ENCODE measurements around the gene NELL1. TPM values are rescaled to one million over a fixed set of nuclear protein-coding genes. Genes with fewer than 3 reads are reported as not detected.

NELL1 gene
- total RNA-seq, 1 experiment from 2014 or later: not detected

DNA sequence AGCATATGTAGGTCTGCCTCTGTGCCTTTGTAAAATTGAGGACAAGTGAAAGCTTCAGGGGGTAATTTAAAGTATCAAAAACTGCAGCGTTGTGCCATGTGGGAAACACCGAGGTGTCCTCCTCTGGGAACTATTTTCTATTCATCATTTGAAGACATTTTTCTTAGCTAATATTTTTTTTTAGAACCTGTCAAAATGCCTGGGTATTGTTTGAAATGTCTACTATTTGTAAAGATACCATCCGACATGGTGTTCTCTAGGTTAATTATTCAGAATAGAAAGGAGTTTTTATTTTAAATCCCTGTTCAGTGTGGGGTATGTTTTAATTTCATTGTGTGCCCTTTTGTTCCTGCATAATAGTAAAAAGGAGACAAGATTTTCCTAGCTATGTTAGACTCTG is 490.8 kb downstream of the NELL1 start:
- no TSS peak for BruUV-seq (replicated peaks)
- CTCF ChIA-PET: no interaction called here
- no peak for ATAC-seq

DNA sequence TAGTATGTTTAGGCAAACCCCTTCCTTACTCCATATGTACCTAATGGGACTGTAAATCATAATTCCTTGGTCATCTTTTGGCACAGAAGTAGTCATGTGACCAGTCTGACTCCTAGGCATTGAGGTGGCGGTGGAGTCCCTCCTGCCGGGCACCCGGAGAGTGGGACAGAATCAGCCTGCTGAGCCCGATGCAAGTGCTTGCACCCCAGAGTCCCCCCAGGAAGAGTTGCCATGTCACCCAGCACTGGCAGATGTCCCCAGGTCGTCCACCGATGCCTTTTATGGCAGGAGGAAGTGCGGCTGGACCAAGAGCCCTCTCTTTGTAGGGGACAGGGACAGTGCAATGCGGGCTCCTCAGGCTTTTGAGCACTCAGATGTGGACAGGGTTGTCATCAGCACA is 500.3 kb downstream of the NELL1 start:
- no peaks in the 10 kb centered on the region for H3K36me3 ChIP-seq (ENCODE audit: low read depth, low read length)
- intact Hi-C loops (cut with micrococcal nuclease): no loop called here
- ATAC-seq: no peak
- DNase-seq: no peak
- no peaks in the 10 kb centered on the region for H3K9me2 ChIP-seq (replicated peaks; ENCODE audit: low read length)
- no peaks in the 10 kb centered on the region for H3K27me3 ChIP-seq (ENCODE audit: low read length)
- no peak overlapping the region for H3K4me2 ChIP-seq (ENCODE audit: low read length)
- no peak overlapping the region for H3K9ac ChIP-seq (ENCODE audit: low read length)
- H3K9me3 ChIP-seq (ENCODE audit: low read length): peaks cover 4% of the 10 kb centered on the region; the same call in 1 of the 2 replicates
- no peak overlapping the region for H2AFZ ChIP-seq (ENCODE audit: low read length)
- CTCF ChIA-PET: no interaction called here
- no peaks in the 10 kb centered on the region for H3K79me2 ChIP-seq (ENCODE audit: low read length)
- H3K27ac ChIP-seq (ENCODE audit: low read length): no peak overlapping the region
- no peaks in the 10 kb centered on the region for H4K20me1 ChIP-seq (ENCODE audit: low read length)
- BruUV-seq (replicated peaks): no TSS peak
- H3K4me1 ChIP-seq (ENCODE audit: insufficient read depth, low read length): no peaks in the 10 kb centered on the region
- POLR2A ChIA-PET (ENCODE audit: unreplicated experiment): no interaction called here
- H3K4me3 ChIP-seq (ENCODE audit: low read length): no peak overlapping the region
- no peaks in the 10 kb centered on the region for H3F3A ChIP-seq (ENCODE audit: low read length, unreplicated experiment)
- TF ChIP-seq, protein P1, sequence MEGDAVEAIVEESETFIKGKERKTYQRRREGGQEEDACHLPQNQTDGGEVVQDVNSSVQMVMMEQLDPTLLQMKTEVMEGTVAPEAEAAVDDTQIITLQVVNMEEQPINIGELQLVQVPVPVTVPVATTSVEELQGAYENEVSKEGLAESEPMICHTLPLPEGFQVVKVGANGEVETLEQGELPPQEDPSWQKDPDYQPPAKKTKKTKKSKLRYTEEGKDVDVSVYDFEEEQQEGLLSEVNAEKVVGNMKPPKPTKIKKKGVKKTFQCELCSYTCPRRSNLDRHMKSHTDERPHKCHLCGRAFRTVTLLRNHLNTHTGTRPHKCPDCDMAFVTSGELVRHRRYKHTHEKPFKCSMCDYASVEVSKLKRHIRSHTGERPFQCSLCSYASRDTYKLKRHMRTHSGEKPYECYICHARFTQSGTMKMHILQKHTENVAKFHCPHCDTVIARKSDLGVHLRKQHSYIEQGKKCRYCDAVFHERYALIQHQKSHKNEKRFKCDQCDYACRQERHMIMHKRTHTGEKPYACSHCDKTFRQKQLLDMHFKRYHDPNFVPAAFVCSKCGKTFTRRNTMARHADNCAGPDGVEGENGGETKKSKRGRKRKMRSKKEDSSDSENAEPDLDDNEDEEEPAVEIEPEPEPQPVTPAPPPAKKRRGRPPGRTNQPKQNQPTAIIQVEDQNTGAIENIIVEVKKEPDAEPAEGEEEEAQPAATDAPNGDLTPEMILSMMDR (conservative IDR thresholded peaks at IDR 0.05; ENCODE audit: low read depth, low read length): no peak

More for the DNA sequence above, 490.8 kb downstream of the NELL1 start:
- TF ChIP-seq EZH2 (IDR thresholded peaks at IDR 0.05; ENCODE audit: low read length, unreplicated experiment): no peak
- TF ChIP-seq, protein P1 (conservative IDR thresholded peaks at IDR 0.05; ENCODE audit: low read depth, low read length): no peak
- TF ChIP-seq EZH2phosphoT487 (IDR thresholded peaks at IDR 0.05; ENCODE audit: borderline replicate concordance, low read length): no peak
- POLR2A ChIA-PET (ENCODE audit: unreplicated experiment): no interaction called here
- Histone ChIP-seq H3K9ac (ENCODE audit: low read length) (no peak overlapping the region), H3K9me2 (replicated peaks; ENCODE audit: low read length) (no peaks in the 10 kb centered on the region), H3K4me3 (ENCODE audit: low read length) (no peak overlapping the region), H3K9me3 (ENCODE audit: low read length) (0 out of 2 replicates have a peak, but pooled peaks cover 4% of the 10 kb centered on the region), H2AFZ (ENCODE audit: low read length) (no peak overlapping the region), H3K4me2 (ENCODE audit: low read length) (no peak overlapping the region), H3F3A (ENCODE audit: low read length, unreplicated experiment) (no peaks in the 10 kb centered on the region), H3K27me3 (ENCODE audit: low read length) (no peaks in the 10 kb centered on the region), H3K79me2 (ENCODE audit: low read length) (no peaks in the 10 kb centered on the region), H3K4me1 (ENCODE audit: insufficient read depth, low read length) (no peaks in the 10 kb centered on the region), H3K27ac (ENCODE audit: low read length) (no peak overlapping the region), H4K20me1 (ENCODE audit: low read length) (no peaks in the 10 kb centered on the region), H3K36me3 (ENCODE audit: low read depth, low read length) (no peaks in the 10 kb centered on the region)
- no peak for DNase-seq
- intact Hi-C loops (cut with micrococcal nuclease): no loop called here

DNA sequence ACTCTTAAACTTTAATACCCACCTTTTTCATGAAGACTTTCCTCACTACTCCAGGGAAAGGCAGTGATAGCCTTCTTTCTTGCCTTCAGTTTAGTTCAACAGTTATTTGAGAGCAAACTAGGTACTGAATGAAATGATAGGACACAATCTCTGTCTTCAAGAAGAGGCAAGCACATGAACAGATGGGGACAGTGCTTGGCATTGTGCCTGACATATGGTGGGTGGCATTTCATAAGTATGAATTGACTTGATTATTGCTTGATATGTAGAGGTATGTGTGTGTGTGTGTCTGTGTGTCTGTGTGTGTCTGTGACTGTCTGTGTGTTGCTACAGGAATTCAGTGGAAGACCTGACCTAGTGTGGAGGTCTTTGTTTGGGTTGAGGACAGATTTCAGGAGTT is 504.1 kb downstream of the NELL1 start:
- H2AFZ ChIP-seq (ENCODE audit: low read length): no peak overlapping the region
- peaks cover 4% of the 10 kb centered on the region; the same call in 1 of the 2 replicates for H3K9me3 ChIP-seq (ENCODE audit: low read length)
- intact Hi-C loops (cut with micrococcal nuclease): no loop called here
- no peaks in the 10 kb centered on the region for H3K9me2 ChIP-seq (replicated peaks; ENCODE audit: low read length)
- no peak overlapping the region for H3K4me3 ChIP-seq (ENCODE audit: low read length)
- H3K36me3 ChIP-seq (ENCODE audit: low read depth, low read length): no peaks in the 10 kb centered on the region
- H3K79me2 ChIP-seq (ENCODE audit: low read length): no peaks in the 10 kb centered on the region
- BruUV-seq (replicated peaks): no TSS peak
- no peaks in the 10 kb centered on the region for H3K4me1 ChIP-seq (ENCODE audit: insufficient read depth, low read length)
- H3F3A ChIP-seq (ENCODE audit: low read length, unreplicated experiment): no peaks in the 10 kb centered on the region
- DNase-seq: no peak
- no peak overlapping the region for H3K4me2 ChIP-seq (ENCODE audit: low read length)
- ChIA-PET CTCF (no interaction called here), POLR2A (ENCODE audit: unreplicated experiment) (no interaction called here)
- no peak overlapping the region for H3K27ac ChIP-seq (ENCODE audit: low read length)
- TF ChIP-seq EZH2phosphoT487 (IDR thresholded peaks at IDR 0.05; ENCODE audit: borderline replicate concordance, low read length) (no peak), EZH2 (IDR thresholded peaks at IDR 0.05; ENCODE audit: low read length, unreplicated experiment) (no peak)
- TF ChIP-seq, protein P1 (conservative IDR thresholded peaks at IDR 0.05; ENCODE audit: low read depth, low read length): no peak
- no peak overlapping the region for H3K9ac ChIP-seq (ENCODE audit: low read length)
- no peaks in the 10 kb centered on the region for H3K27me3 ChIP-seq (ENCODE audit: low read length)
- no peaks in the 10 kb centered on the region for H4K20me1 ChIP-seq (ENCODE audit: low read length)
- ATAC-seq: no peak
